CD8-positive, alpha-beta memory T cell (primary cell): ENCODE results near the gene G6PC3. TPM values are rescaled to one million over a fixed set of nuclear protein-coding genes. Genes with fewer than 3 reads are reported as not detected.

Source experiments
- CTCF ChIA-PET: fragments of 350-600 bp; sonication (Branson Sonifier 250); formaldehyde crosslinking; loops from one replicate; lab custom pipeline; 2021; ENCODE audit warnings: antibody characterized with exemption; lab: Charles Lee
- POLR2A ChIA-PET: fragments of 350-600 bp; sonication (Branson Sonifier 250); formaldehyde crosslinking; loops from one replicate; lab custom pipeline; 2021; ENCODE audit warnings: antibody characterized with exemption; lab: Charles Lee
- DNase-seq, 5 donors: peaks; one replicate each; pipeline versions ENCODE4 v3.0.0 to v3.0.0-alpha.2; 2020 to 2022; ENCODE audit warnings: mixed read lengths in 1 of 5
- H3K27ac ChIP-seq: one replicate; pipeline ENCODE4 v1.7.0; 2013; ENCODE audit warnings: low read depth, mild to moderate bottlenecking, low read length, moderate library complexity
- H3K27me3 ChIP-seq: 2 replicates; pipeline ENCODE4 v1.7.0; 2013; ENCODE audit warnings: low read length, mild to moderate bottlenecking; ENCODE audit not compliant: insufficient read depth, poor library complexity, severe bottlenecking
- H3K36me3 ChIP-seq: 2 replicates; pipeline ENCODE4 v1.7.0; 2013; ENCODE audit warnings: mild to moderate bottlenecking, low read length, moderate library complexity; ENCODE audit not compliant: insufficient read depth
- H3K4me1 ChIP-seq: 2 replicates; pipeline ENCODE4 v1.7.0; 2013; ENCODE audit warnings: mild to moderate bottlenecking, low read length, moderate library complexity; ENCODE audit not compliant: insufficient read depth
- H3K4me3 ChIP-seq: 2 replicates; pipeline ENCODE4 v1.7.0; 2013; ENCODE audit warnings: mild to moderate bottlenecking, low read length
- H3K9me3 ChIP-seq: 2 replicates; pipeline ENCODE4 v1.7.0; 2013; ENCODE audit warnings: mild to moderate bottlenecking, low read length
- H3K27ac Mint-ChIP-seq, 8 donors: one replicate each; pipeline ENCODE4 v1.8.0; 2020 to 2021; ENCODE audit warnings: mixed read lengths in 8 of 8, mild to moderate bottlenecking in 6 of 8, inconsistent platforms in 3 of 8, moderate library complexity in 3 of 8
- H3K27me3 Mint-ChIP-seq, 2 donors: one replicate each; pipeline ENCODE4 v1.8.0; 2020 to 2021; ENCODE audit warnings: mixed read lengths in 2 of 2, mild to moderate bottlenecking in 1 of 2, moderate library complexity in 1 of 2
- H3K36me3 Mint-ChIP-seq, 3 donors: one replicate each; pipeline ENCODE4 v1.8.0; 2020 to 2021; ENCODE audit warnings: mixed read lengths in 3 of 3, inconsistent platforms in 1 of 3, mild to moderate bottlenecking in 1 of 3
- H3K4me1 Mint-ChIP-seq, 3 donors: one replicate each; pipeline ENCODE4 v1.8.0; 2020 to 2021; ENCODE audit warnings: mixed read lengths in 3 of 3, inconsistent platforms in 1 of 3, mild to moderate bottlenecking in 1 of 3
- H3K4me3 Mint-ChIP-seq, 7 donors: one replicate each; pipeline ENCODE4 v1.8.0; 2020 to 2021; ENCODE audit warnings: mixed read lengths in 7 of 7, mild to moderate bottlenecking in 6 of 7, moderate library complexity in 4 of 7, inconsistent platforms in 2 of 7
- H3K9me3 Mint-ChIP-seq, 5 donors: one replicate each; pipeline ENCODE4 v1.8.0; 2020 to 2022; ENCODE audit warnings: mixed read lengths in 5 of 5, mild to moderate bottlenecking in 3 of 5, moderate library complexity in 2 of 5, inconsistent platforms in 1 of 5
- polyA plus RNA-seq: library from polyadenylated mRNA; unstranded; fragments of 300-500 nt; fragmentation: Illumina TruSeq; gene quantifications from one replicate; pipeline ENCODE4 v1.2.3, GENCODE V29; 2021
- total RNA-seq, 2 experiments: library from RNA; stranded (reverse); gene quantifications; one replicate each; pipeline ENCODE4 v1.2.3, GENCODE V29; 2021

The G6PC3 gene
- total and polyA plus RNA-seq, 3 experiments from 2014 or later, result 27.0 to 38.3 (median 37.1) TPM

DNA sequence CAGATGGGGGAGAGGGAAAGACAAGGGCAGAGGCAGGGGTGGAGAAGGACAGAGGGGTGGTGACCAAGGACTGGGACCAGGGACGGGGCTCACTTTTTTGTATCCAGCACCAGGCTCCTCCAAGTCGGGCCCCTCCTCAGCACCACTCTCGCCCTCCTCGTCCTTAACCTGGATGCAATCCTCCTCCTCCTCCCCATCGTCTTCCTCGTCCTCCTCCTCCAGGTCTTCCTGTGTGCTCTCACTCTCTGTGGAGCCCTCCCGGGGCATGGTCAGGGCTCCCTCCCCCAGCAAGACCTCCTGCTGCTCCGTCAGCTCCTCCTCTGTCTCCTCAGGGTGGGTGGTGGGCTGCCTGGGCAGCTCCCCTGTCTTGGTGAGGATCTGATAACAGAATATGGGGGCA, 16.8 kb downstream of the G6PC3 start:
- Histone ChIP-seq H3K4me3 (no peak overlapping the region), H3K27ac (no peak overlapping the region), H3K9me3 (no peaks in the 10 kb centered on the region), H3K4me1 (no peaks in the 10 kb centered on the region), H3K36me3 (peaks cover 7% of the 10 kb centered on the region), H3K27me3 (no peaks in the 10 kb centered on the region)
- no peak for DNase-seq
- Mint-ChIP-seq H3K4me1 (peaks cover 0 to 11% (median 0%) of the 10 kb centered on the region in 3 donors), H3K4me3 (no peak overlapping the region), H3K36me3 (peaks cover 0 to 72% (median 14%) of the 10 kb centered on the region in 3 donors), H3K27ac (peak overlapping the region in 4 of 8 donors; percentile 29 to 79 (median 40)), H3K9me3 (no peaks in the 10 kb centered on the region), H3K27me3 (no peaks in the 10 kb centered on the region)
- ChIA-PET CTCF (no interaction called here), POLR2A (no interaction called here)

DNA sequence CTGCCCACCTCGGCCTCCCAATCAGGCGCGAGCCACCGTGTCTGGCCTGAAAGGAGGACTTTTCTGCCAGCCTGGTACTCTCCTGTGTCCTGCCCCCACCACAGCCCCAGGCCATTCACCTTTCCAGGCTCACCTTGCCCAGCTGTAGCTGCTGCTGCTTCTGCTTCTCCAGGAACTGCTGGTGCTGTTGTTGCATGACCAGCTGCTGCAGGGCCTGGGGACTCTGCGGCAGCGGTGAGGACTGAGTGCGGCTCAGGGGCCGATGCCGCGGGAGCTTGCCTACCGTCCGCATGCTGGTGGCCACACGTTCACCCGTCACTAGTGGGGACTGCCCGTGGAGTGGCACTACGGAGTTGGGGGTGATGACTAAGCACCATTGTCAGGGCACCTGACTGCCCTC, 17.7 kb downstream of the G6PC3 start:
- H3K4me3 Mint-ChIP-seq, result no peak overlapping the region
- Histone ChIP-seq H3K36me3 (peaks cover 3% of the 10 kb centered on the region), H3K4me1 (no peaks in the 10 kb centered on the region), H3K9me3 (no peaks in the 10 kb centered on the region), H3K27ac (no peak overlapping the region), H3K4me3 (no peak overlapping the region), H3K27me3 (no peaks in the 10 kb centered on the region)
- ChIA-PET CTCF (interaction anchor here (0.8 kb wide), 1 partner anchor 27 kb away, joined by 3 read pairs; no protein-coding TSS in a partner anchor), POLR2A (no interaction called here)
- H3K27ac Mint-ChIP-seq, result peak overlapping the region in 1 of 8 donors; percentile 81
- peaks cover 0 to 69% (median 10%) of the 10 kb centered on the region in 3 donors for H3K36me3 Mint-ChIP-seq
- H3K4me1 Mint-ChIP-seq, result peaks cover 0 to 11% (median 0%) of the 10 kb centered on the region in 3 donors
- H3K9me3 Mint-ChIP-seq, result no peaks in the 10 kb centered on the region
- no peaks in the 10 kb centered on the region for H3K27me3 Mint-ChIP-seq
- DNase-seq, result no peak

DNA sequence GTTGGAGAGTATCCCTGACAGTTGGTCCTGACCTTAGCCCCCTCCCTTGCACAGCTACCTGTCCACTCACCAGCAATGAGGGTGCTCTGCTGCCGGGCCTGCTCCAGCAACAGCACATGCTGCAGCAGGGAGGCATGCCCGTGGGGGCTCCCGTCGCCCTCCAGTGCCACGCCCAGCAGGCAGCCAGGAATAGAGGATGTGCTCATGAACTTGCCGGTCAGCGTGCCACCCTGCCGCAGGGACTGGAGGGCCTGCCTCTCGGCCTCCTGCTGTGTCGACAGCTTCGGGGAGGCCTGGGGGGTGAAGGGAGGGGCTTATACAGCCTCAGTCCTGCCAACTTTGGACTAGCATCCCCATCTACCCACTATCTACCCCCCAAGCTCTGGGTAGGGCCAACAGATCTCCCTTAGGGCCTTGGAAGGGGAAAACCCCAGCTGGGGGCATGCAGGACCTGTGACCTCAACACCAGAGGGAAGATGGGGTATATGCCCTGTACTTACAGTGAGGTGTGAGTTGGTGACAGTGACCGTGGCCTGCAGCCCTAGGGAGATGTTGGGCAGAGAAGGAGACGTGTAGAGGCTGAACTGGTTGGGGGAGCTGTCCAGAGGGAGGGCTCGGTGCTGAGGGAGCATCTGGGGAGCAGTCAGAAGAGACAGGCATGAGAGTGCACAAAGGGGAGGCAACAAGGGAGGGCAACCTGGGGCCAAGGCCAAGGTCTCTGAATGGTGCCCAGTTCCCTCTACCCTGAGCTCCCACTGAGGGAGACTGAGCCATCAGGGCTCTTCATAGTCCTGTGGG, 20.9 kb downstream of the G6PC3 start:
- Histone ChIP-seq H3K9me3 (no peaks in the 10 kb centered on the region), H3K27ac (no peak overlapping the region), H3K27me3 (no peaks in the 10 kb centered on the region), H3K4me1 (peaks cover 8% of the 10 kb centered on the region), H3K36me3 (no peaks in the 10 kb centered on the region), H3K4me3 (no peak overlapping the region)
- ChIA-PET CTCF (interaction anchor here (0.8 to 1.0 kb wide), 2 partner anchors 8 to 147 kb away, joined by 3 read pairs; no protein-coding TSS in a partner anchor), POLR2A (no interaction called here)
- no peaks in the 10 kb centered on the region for H3K9me3 Mint-ChIP-seq
- peak overlapping the region in 1 of 8 donors; percentile 22 for H3K27ac Mint-ChIP-seq
- H3K27me3 Mint-ChIP-seq, result no peaks in the 10 kb centered on the region
- H3K36me3 Mint-ChIP-seq, result peaks cover 0 to 49% (median 8%) of the 10 kb centered on the region in 3 donors
- peaks cover 4 to 19% (median 4%) of the 10 kb centered on the region in 3 donors for H3K4me1 Mint-ChIP-seq
- DNase-seq, result no peak
- H3K4me3 Mint-ChIP-seq, result no peak overlapping the region

DNA sequence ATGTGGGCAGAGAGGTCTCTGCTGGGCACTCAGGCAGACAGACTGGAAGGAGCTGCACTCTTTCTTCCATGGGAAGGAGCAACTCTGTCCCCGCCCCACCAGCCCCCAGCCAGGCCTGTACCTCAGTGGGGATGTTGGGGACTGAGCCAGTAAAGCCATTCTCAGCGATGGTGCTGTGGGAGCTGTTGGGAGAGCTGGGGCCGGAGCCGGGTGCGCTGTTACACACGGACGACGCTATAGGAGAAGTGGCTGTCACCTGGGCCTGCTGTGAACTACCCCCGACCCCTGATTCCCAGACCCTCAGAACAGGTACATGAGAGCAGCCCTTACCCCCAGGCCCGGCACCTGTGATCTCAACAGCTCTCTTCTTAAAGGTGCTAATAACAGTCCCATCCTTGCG, 21.5 kb downstream of the G6PC3 start:
- H3K9me3 ChIP-seq, result no peaks in the 10 kb centered on the region
- H3K4me3 ChIP-seq, result no peak overlapping the region
- Mint-ChIP-seq H3K27me3 (no peaks in the 10 kb centered on the region), H3K9me3 (no peaks in the 10 kb centered on the region), H3K27ac (peak overlapping the region in 1 of 8 donors; percentile 88), H3K36me3 (peaks cover 0 to 47% (median 8%) of the 10 kb centered on the region in 3 donors), H3K4me1 (peaks cover 4 to 16% (median 4%) of the 10 kb centered on the region in 3 donors), H3K4me3 (no peak overlapping the region)
- POLR2A ChIA-PET, result no interaction called here
- CTCF ChIA-PET, result interaction anchor here (0.8 to 1.0 kb wide), 2 partner anchors 9 to 148 kb away, joined by 3 read pairs; no protein-coding TSS in a partner anchor
- H3K27me3 ChIP-seq, result no peaks in the 10 kb centered on the region
- H3K4me1 ChIP-seq, result peaks cover 8% of the 10 kb centered on the region
- DNase-seq, result no peak
- no peak overlapping the region for H3K27ac ChIP-seq
- no peaks in the 10 kb centered on the region for H3K36me3 ChIP-seq

DNA sequence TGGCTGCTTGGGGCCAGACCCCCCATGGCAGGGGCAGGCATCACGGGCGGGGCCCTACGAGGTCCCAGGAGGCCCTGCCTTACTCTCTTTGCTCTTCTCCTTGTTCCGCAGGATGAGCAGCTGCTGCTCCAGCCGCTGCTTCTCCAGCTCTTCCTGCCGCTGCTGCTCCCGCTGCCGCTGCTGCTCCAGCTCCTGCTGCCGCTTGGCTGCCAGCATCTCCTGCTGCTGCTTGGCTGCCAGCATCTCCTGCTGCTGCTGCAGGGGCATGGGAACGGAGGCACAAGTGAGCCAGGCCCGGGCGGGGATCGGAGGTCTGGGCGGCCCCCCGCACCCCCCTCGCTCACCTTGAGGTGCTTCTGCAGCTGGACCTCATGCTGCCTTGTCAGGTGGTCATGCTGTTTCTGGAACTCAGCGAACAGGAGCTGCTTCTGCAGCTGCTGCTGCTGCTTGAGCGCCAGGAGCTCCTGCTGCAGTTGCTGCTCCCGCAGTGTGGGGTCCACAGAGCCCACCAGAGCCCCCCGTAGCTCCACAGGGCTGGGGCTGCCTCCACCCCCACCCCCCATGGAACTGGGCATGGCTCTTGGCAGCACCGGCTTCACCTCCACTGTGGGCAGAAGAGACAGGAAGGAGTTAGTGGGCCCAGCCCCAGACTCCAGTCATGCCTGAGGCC, 22.8 kb downstream of the G6PC3 start:
- Histone ChIP-seq H3K9me3 (no peaks in the 10 kb centered on the region), H3K27ac (no peak overlapping the region), H3K27me3 (no peaks in the 10 kb centered on the region), H3K4me3 (no peak overlapping the region), H3K36me3 (no peaks in the 10 kb centered on the region), H3K4me1 (peaks cover 8% of the 10 kb centered on the region)
- ChIA-PET CTCF (no interaction called here), POLR2A (no interaction called here)
- Mint-ChIP-seq H3K4me1 (peaks cover 4 to 16% (median 6%) of the 10 kb centered on the region in 3 donors), H3K4me3 (no peak overlapping the region), H3K36me3 (peaks cover 0 to 38% (median 8%) of the 10 kb centered on the region in 3 donors), H3K27me3 (no peaks in the 10 kb centered on the region), H3K9me3 (no peaks in the 10 kb centered on the region), H3K27ac (no peak overlapping the region)
- no peak for DNase-seq

DNA sequence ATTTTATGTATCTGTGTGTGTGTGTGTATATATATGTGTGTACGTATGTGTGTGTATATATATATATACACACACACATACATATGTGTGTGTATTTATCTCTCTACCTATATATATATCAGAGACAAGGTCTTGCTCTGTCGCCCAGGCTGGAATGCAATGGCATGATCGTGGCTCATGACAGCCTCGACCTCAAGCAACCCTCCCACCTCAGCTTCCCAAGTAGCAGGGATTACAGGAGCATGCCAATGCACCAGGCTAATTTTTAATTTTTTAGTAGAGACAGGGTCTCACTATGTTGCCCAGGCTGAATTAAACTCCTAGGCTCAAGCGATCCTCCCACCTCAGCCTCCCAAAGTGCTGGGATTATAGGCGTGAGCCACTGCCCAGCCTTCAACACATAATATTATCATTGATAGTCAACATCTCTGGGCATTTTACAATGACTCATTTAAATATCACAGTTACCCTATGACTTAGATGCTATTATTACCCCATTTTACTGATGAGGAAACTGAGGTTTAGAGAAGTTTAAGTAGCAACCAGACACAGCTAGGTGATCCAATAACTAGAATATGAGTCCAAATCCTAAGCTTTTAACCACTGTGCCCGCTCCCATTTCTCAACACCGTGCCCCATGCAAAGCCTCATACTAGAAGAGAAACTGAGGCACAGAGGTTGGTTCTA, 24.3 kb downstream of the G6PC3 start:
- H3K4me3 Mint-ChIP-seq, result no peak overlapping the region
- H3K4me3 ChIP-seq, result no peak overlapping the region
- H3K27me3 ChIP-seq, result no peaks in the 10 kb centered on the region
- H3K27ac Mint-ChIP-seq, result peak overlapping the region in 1 of 8 donors; percentile 6
- POLR2A ChIA-PET, result no interaction called here
- no peaks in the 10 kb centered on the region for H3K36me3 ChIP-seq
- no peak for DNase-seq
- H3K27ac ChIP-seq, result peak overlapping the region; percentile 73
- no peaks in the 10 kb centered on the region for H3K27me3 Mint-ChIP-seq
- peaks cover 0 to 34% (median 5%) of the 10 kb centered on the region in 3 donors for H3K36me3 Mint-ChIP-seq
- no peaks in the 10 kb centered on the region for H3K9me3 Mint-ChIP-seq
- peaks cover 8% of the 10 kb centered on the region for H3K4me1 ChIP-seq
- H3K4me1 Mint-ChIP-seq, result peaks cover 4 to 12% (median 6%) of the 10 kb centered on the region in 3 donors
- CTCF ChIA-PET, result no interaction called here
- H3K9me3 ChIP-seq, result no peaks in the 10 kb centered on the region

DNA sequence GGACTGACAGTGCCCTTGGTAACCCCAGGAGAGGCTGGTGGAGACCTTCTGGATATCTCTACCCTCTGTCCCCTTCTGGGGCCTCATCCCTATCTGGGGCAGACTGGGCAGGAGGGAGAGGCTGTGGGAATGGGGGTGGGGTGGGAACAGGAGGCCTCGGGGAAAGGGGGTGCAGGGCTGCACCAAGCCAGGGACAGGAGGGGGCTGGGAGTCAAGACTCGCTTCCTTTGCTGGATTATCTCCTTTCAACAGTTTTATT, 24.8 kb downstream of the G6PC3 start:
- H3K27ac ChIP-seq, result peak overlapping the region; percentile 73
- CTCF ChIA-PET, result no interaction called here
- Mint-ChIP-seq H3K4me1 (peaks cover 4 to 12% (median 6%) of the 10 kb centered on the region in 3 donors), H3K27me3 (no peaks in the 10 kb centered on the region), H3K4me3 (no peak overlapping the region), H3K9me3 (no peaks in the 10 kb centered on the region), H3K27ac (no peak overlapping the region), H3K36me3 (peaks cover 0 to 36% (median 5%) of the 10 kb centered on the region in 3 donors)
- no peak for DNase-seq
- no peaks in the 10 kb centered on the region for H3K36me3 ChIP-seq
- H3K4me3 ChIP-seq, result no peak overlapping the region
- H3K9me3 ChIP-seq, result no peaks in the 10 kb centered on the region
- peaks cover 8% of the 10 kb centered on the region for H3K4me1 ChIP-seq
- no peaks in the 10 kb centered on the region for H3K27me3 ChIP-seq
- POLR2A ChIA-PET, result no interaction called here
